ENCODE results near the gene KCNG2. TPM values are rescaled to one million over a fixed set of nuclear protein-coding genes. Genes with fewer than 3 reads are reported as not detected.

Gene KCNG2
- total and polyA plus RNA-seq, 10 of the 15 experiments (the other 5 are each of a cell fraction or from before 2014, with no cell fraction given): 0.20 to 0.23 TPM; not detected in 8

DNA sequence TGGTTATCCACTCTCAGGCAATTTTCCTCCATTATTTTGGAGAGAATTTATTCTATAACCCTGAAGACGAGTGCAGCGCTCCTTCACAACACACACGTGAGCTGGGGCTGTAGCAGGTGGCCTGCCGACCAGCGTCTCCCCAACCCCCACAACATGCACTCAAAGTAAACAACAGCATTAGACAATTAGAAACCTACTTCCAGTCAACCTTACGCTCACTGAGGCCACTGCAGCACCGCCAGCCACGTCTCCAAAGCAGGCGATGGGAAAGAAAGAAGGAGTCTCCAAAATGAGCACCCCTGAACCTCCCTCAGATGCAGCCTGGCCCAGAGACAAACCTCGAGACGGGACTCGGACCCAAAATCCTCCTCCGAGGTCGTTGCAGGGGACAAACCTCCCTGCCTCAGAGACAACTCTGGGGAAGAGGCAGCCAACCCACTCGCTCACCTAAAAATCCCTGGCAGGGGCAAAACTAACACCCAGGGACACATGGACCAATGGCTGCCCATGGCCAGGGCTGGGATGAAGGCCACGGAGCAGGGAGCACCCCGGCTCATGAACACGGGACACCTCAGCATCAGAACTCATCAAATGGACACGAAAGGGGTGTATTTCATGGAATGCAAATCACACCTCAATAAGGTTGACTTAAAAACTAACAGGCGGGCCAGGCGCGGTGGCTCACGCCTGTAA lies 151.1 kb downstream of the KCNG2 start (continued):
- TF ChIP-seq RFX5 (IDR thresholded peaks at IDR 0.05; ENCODE audit: low read depth, low read length) (no peak), NR2F1 (conservative IDR thresholded peaks at IDR 0.05) (no peak), ZZZ3 (IDR thresholded peaks at IDR 0.05; ENCODE audit: control insufficient read depth, insufficient read length, low read depth) (no peak), YBX1 (IDR thresholded peaks at IDR 0.05) (no peak), CBX3 (IDR thresholded peaks at IDR 0.05; ENCODE audit: borderline replicate concordance, low read depth) (no peak)

Other genes starting within 250 kb of the KCNG2 start
- gene CTDP1, start 118.1 kb upstream of the KCNG2 start, total RNA-seq (2014; rRNA removed): 22.1 and 23.8 TPM in 2 replicates
- 7.3 and 8.0 TPM in 2 replicates for gene CTDP1, start 118.1 kb upstream of the KCNG2 start, total RNA-seq (2014; rRNA removed; fragmentation: Illumina TruSeq; extraction: Trizol)
- 30.4 and 31.3 TPM in 2 replicates for gene CTDP1, start 118.1 kb upstream of the KCNG2 start, total RNA-seq (2021)
- 4.9 and 9.5 TPM in 2 replicates for gene CTDP1, start 118.1 kb upstream of the KCNG2 start, polyA plus RNA-seq (2011; rRNA removed)
- gene CTDP1, start 118.1 kb upstream of the KCNG2 start, polyA plus RNA-seq (2014; fragmentation: Illumina TruSeq; extraction: Trizol): 1.9 and 6.0 TPM in 2 replicates
- gene CTDP1, start 118.1 kb upstream of the KCNG2 start, polyA plus RNA-seq (2014; fragmentation: Nextera tagmentation; extraction: Ambion mirVana): 1 to 10 TPM in 1 of 2 experiments, under 1 TPM in 1; 0.32 to 1.6 TPM
- 16.7 and 19.3 TPM in 2 replicates for gene CTDP1, start 118.1 kb upstream of the KCNG2 start, polyA plus RNA-seq (2014; rRNA removed)
- 10 to 100 TPM in 1 of 2 experiments, 1 to 10 TPM in 1; 4.2 to 13.9 TPM for gene CTDP1, start 118.1 kb upstream of the KCNG2 start, polyA plus RNA-seq (2016; fragmentation: Nextera tagmentation; extraction: Ambion mirVana)
- gene SLC66A2, start 153.7 kb downstream of the KCNG2 start, total RNA-seq (2014; rRNA removed): 36.7 and 40.2 TPM in 2 replicates
- 12.3 TPM in 2 replicates for gene SLC66A2, start 153.7 kb downstream of the KCNG2 start, total RNA-seq (2014; rRNA removed; fragmentation: Illumina TruSeq; extraction: Trizol)
- gene SLC66A2, start 153.7 kb downstream of the KCNG2 start, total RNA-seq (2021): 41.0 and 42.5 TPM in 2 replicates
- gene SLC66A2, start 153.7 kb downstream of the KCNG2 start, polyA plus RNA-seq (2011; rRNA removed): 9.4 and 17.3 TPM in 2 replicates
- 1.2 and 5.9 TPM in 2 replicates for gene SLC66A2, start 153.7 kb downstream of the KCNG2 start, polyA plus RNA-seq (2014; fragmentation: Illumina TruSeq; extraction: Trizol)
- gene SLC66A2, start 153.7 kb downstream of the KCNG2 start, polyA plus RNA-seq (2014; fragmentation: Nextera tagmentation; extraction: Ambion mirVana): 1 to 10 TPM in 1 of 2 experiments, under 1 TPM in 1; 0.69 to 2.7 TPM
- gene SLC66A2, start 153.7 kb downstream of the KCNG2 start, polyA plus RNA-seq (2014; rRNA removed): 42.5 and 44.3 TPM in 2 replicates
- 10 to 100 TPM in 1 of 2 experiments, 1 to 10 TPM in 1; 3.6 to 23.1 TPM for gene SLC66A2, start 153.7 kb downstream of the KCNG2 start, polyA plus RNA-seq (2016; fragmentation: Nextera tagmentation; extraction: Ambion mirVana)
- gene HSBP1L1, start 166.7 kb downstream of the KCNG2 start, total RNA-seq (2014; rRNA removed): 10.1 and 12.8 TPM in 2 replicates
- gene HSBP1L1, start 166.7 kb downstream of the KCNG2 start, total RNA-seq (2014; rRNA removed; fragmentation: Illumina TruSeq; extraction: Trizol): 6.7 TPM in 2 replicates
- 4.9 and 5.7 TPM in 2 replicates for gene HSBP1L1, start 166.7 kb downstream of the KCNG2 start, total RNA-seq (2021)
- 0.14 TPM in 1 of 2 replicates, not detected in the other for gene HSBP1L1, start 166.7 kb downstream of the KCNG2 start, polyA plus RNA-seq (2011; rRNA removed)
- gene HSBP1L1, start 166.7 kb downstream of the KCNG2 start, polyA plus RNA-seq (2014; fragmentation: Illumina TruSeq; extraction: Trizol): 7.0 and 7.7 TPM in 2 replicates
- 1 to 10 TPM in 1 of 2 experiments, under 1 TPM in 1; 0.97 to 2.1 TPM for gene HSBP1L1, start 166.7 kb downstream of the KCNG2 start, polyA plus RNA-seq (2014; fragmentation: Nextera tagmentation; extraction: Ambion mirVana)
- 13.4 and 14.0 TPM in 2 replicates for gene HSBP1L1, start 166.7 kb downstream of the KCNG2 start, polyA plus RNA-seq (2014; rRNA removed)
- gene HSBP1L1, start 166.7 kb downstream of the KCNG2 start, polyA plus RNA-seq (2016; fragmentation: Nextera tagmentation; extraction: Ambion mirVana): 1 to 10 TPM; 6.9 to 9.1 TPM
- gene TXNL4A, start 190.6 kb downstream of the KCNG2 start, total RNA-seq (2014; rRNA removed): 84.5 and 91.4 TPM in 2 replicates
- 111 and 122 TPM in 2 replicates for gene TXNL4A, start 190.6 kb downstream of the KCNG2 start, total RNA-seq (2014; rRNA removed; fragmentation: Illumina TruSeq; extraction: Trizol)
- gene TXNL4A, start 190.6 kb downstream of the KCNG2 start, total RNA-seq (2021): 178 and 181 TPM in 2 replicates
- gene TXNL4A, start 190.6 kb downstream of the KCNG2 start, polyA plus RNA-seq (2011; rRNA removed): 172 and 173 TPM in 2 replicates
- gene TXNL4A, start 190.6 kb downstream of the KCNG2 start, polyA plus RNA-seq (2014; fragmentation: Illumina TruSeq; extraction: Trizol): 18.0 and 62.9 TPM in 2 replicates
- 100 to 1,000 TPM in 1 of 2 experiments, 10 to 100 TPM in 1; 38.4 to 132 TPM for gene TXNL4A, start 190.6 kb downstream of the KCNG2 start, polyA plus RNA-seq (2014; fragmentation: Nextera tagmentation; extraction: Ambion mirVana)
- 125 and 127 TPM in 2 replicates for gene TXNL4A, start 190.6 kb downstream of the KCNG2 start, polyA plus RNA-seq (2014; rRNA removed)
- gene TXNL4A, start 190.6 kb downstream of the KCNG2 start, polyA plus RNA-seq (2016; fragmentation: Nextera tagmentation; extraction: Ambion mirVana): 100 to 1,000 TPM; 307 to 329 TPM
- gene RBFA, start 236.5 kb downstream of the KCNG2 start, total RNA-seq (2014; rRNA removed): 56.0 and 59.3 TPM in 2 replicates
- 33.3 and 36.8 TPM in 2 replicates for gene RBFA, start 236.5 kb downstream of the KCNG2 start, total RNA-seq (2014; rRNA removed; fragmentation: Illumina TruSeq; extraction: Trizol)
- 38.7 and 41.2 TPM in 2 replicates for gene RBFA, start 236.5 kb downstream of the KCNG2 start, total RNA-seq (2021)
- gene RBFA, start 236.5 kb downstream of the KCNG2 start, polyA plus RNA-seq (2011; rRNA removed): 25.5 and 37.0 TPM in 2 replicates
- gene RBFA, start 236.5 kb downstream of the KCNG2 start, polyA plus RNA-seq (2014; fragmentation: Illumina TruSeq; extraction: Trizol): 25.7 and 39.1 TPM in 2 replicates
- 1 to 10 TPM; 7.2 to 9.1 TPM for gene RBFA, start 236.5 kb downstream of the KCNG2 start, polyA plus RNA-seq (2014; fragmentation: Nextera tagmentation; extraction: Ambion mirVana)
- gene RBFA, start 236.5 kb downstream of the KCNG2 start, polyA plus RNA-seq (2014; rRNA removed): 44.8 and 47.4 TPM in 2 replicates
- 10 to 100 TPM; 37.2 to 38.3 TPM for gene RBFA, start 236.5 kb downstream of the KCNG2 start, polyA plus RNA-seq (2016; fragmentation: Nextera tagmentation; extraction: Ambion mirVana)

Data from GM12878 (cell line).